Thyroid gland (tissue), 4 donors: ENCODE results near the gene HSH2D.

Experiments used
- POLR2A ChIP-seq, 2 donors: fragments of 450-650 bp; IDR thresholded peaks; one replicate each; pipeline ENCODE4 v1.6.1; 2017; ENCODE audit warnings: antibody characterized with exemption in 2 of 2, mild to moderate bottlenecking in 2 of 2, moderate library complexity in 1 of 2
- TF ChIP-seq, protein P1 (sequence below), 6 experiments: fragments of 200-600 bp in 3 of 6; fragments of 450-650 bp in 3 of 6; sonication (generic) in 3 of 6; IDR thresholded peaks; one replicate each; pipeline ENCODE4 v1.5.1; 2016 to 2019; ENCODE audit warnings: antibody characterized with exemption in 6 of 6, mild to moderate bottlenecking in 2 of 6, inconsistent platforms in 1 of 6, moderate library complexity in 1 of 6

DNA sequence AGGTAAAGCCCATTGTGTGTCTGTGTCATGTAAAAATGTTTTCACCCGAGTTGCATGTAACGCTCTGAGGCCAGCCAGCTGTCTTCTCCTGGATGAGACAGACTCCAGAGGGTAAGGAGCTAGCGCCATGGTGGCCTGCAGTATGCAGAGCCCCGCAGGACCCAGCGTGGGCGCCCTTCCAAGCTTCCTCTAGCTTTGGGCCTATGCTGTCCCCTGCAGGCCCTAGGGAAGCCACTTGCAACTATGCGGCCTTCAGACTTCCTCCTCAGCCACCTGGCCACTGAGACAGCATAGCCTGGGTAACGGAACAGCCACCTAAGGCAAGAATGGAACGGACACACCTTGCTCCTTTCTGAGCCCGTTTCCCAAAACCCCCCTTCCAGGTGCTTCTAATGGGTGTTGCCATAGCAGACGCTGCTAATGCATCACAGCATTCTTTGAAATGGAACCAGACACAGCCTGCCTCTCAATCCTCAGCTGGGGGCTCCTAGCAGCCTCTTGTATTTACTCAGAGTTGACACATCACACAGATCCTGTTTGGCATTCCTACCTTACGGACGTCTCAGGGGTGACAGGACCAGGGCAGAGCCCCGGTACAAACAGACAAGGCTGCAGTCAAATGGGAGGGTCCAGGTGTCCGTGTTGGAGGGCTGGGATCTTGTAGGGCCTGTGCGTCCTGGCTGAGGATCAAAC, 47.9 kb downstream of the HSH2D start:
- TF ChIP-seq, protein P1, sequence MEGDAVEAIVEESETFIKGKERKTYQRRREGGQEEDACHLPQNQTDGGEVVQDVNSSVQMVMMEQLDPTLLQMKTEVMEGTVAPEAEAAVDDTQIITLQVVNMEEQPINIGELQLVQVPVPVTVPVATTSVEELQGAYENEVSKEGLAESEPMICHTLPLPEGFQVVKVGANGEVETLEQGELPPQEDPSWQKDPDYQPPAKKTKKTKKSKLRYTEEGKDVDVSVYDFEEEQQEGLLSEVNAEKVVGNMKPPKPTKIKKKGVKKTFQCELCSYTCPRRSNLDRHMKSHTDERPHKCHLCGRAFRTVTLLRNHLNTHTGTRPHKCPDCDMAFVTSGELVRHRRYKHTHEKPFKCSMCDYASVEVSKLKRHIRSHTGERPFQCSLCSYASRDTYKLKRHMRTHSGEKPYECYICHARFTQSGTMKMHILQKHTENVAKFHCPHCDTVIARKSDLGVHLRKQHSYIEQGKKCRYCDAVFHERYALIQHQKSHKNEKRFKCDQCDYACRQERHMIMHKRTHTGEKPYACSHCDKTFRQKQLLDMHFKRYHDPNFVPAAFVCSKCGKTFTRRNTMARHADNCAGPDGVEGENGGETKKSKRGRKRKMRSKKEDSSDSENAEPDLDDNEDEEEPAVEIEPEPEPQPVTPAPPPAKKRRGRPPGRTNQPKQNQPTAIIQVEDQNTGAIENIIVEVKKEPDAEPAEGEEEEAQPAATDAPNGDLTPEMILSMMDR (IDR thresholded peaks at IDR 0.05): no peak
- TF ChIP-seq POLR2A (IDR thresholded peaks at IDR 0.05): no peak
